SK-N-SH (cell line): Measurements from ENCODE around the gene ACER3. TPM values are rescaled to one million over a fixed set of nuclear protein-coding genes. Genes with fewer than 3 reads are reported as not detected.

Source experiments
- CTCF ChIA-PET: fragments of 300-600, 350-600 bp; formaldehyde crosslinking; extraction: SDS; loops from one replicate; lab custom pipeline; 2021; lab: Yijun Ruan, JAX
- POLR2A ChIA-PET: fragments of 350-600 bp; sonication (Branson Sonifier 250); formaldehyde crosslinking; extraction: SDS; loops from one replicate; lab custom pipeline; 2020; ENCODE audit warnings: antibody characterized with exemption, inconsistent platforms; lab: Yijun Ruan, JAX
- DNase-seq: peaks from one replicate; pipeline ENCODE4 v3.0.0; 2012
- H2AFZ ChIP-seq: fragments of 200-600 bp; sonication (generic); 2 replicates; pipeline ENCODE4 v1.8.1; 2016; ENCODE audit warnings: antibody characterized with exemption, mild to moderate bottlenecking, low read depth
- H3F3A ChIP-seq: fragments of 200-600 bp; sonication (generic); replicated peaks from 2 replicates; pipeline ENCODE3; 2016; ENCODE audit warnings: antibody characterized with exemption, mild to moderate bottlenecking; ENCODE audit not compliant: insufficient read depth
- H3K27ac ChIP-seq, 2 experiments: fragments of 200-500 bp in 1 of 2; fragments of 200-600 bp in 1 of 2; sonication (Bioruptor generic) in 1 of 2; sonication (generic), shearing (Covaris generic) in 1 of 2; 2 replicates each; pipeline versions ENCODE4 v1.5.1 to v1.6.1; 2014 to 2016; ENCODE audit warnings: low read depth in 2 of 2, inconsistent platforms in 1 of 2, low read length in 1 of 2, mild to moderate bottlenecking in 1 of 2, mixed read lengths in 1 of 2
- H3K27me3 ChIP-seq: fragments of 200-600 bp; sonication (generic), shearing (Covaris generic); 2 replicates; pipeline ENCODE4 v1.6.1; 2016; ENCODE audit warnings: mixed run types; ENCODE audit not compliant: insufficient read depth
- H3K36me3 ChIP-seq, 2 experiments: fragments of 200-500 bp in 1 of 2; fragments of 200-600 bp in 1 of 2; sonication (Bioruptor generic) in 1 of 2; sonication (generic) in 1 of 2; replicated peaks in 1 of 2; 2 replicates each; pipeline versions ENCODE3 to v1.5.1; 2014 to 2016; ENCODE audit warnings: low read length in 1 of 2, mild to moderate bottlenecking in 1 of 2; ENCODE audit not compliant: insufficient read depth in 2 of 2, control insufficient read depth in 1 of 2
- H3K4me1 ChIP-seq, 2 experiments: fragments of 200-500 bp in 1 of 2; fragments of 200-600 bp in 1 of 2; sonication (Bioruptor generic) in 1 of 2; sonication (generic), shearing (Covaris generic) in 1 of 2; 2 replicates each; pipeline versions ENCODE4 v1.5.1 to v1.6.1; 2014 to 2016; ENCODE audit warnings: low read depth in 1 of 2, low read length in 1 of 2, mixed run types in 1 of 2; ENCODE audit not compliant: insufficient read depth in 2 of 2, control insufficient read depth in 1 of 2
- H3K4me2 ChIP-seq: fragments of 200-600 bp; sonication (generic), shearing (Covaris generic); 2 replicates; pipeline ENCODE4 v1.6.1; 2017; ENCODE audit warnings: mixed run types
- H3K4me3 ChIP-seq, 2 experiments: fragments of 200-500 bp in 1 of 2; fragments of 200-600 bp in 1 of 2; sonication (Bioruptor generic) in 1 of 2; sonication (generic), shearing (Covaris generic) in 1 of 2; 2 replicates each; pipeline versions ENCODE4 v1.5.1 to v1.8.1; 2014 to 2016; ENCODE audit warnings: low read depth in 2 of 2, inconsistent platforms in 1 of 2, low read length in 1 of 2, mild to moderate bottlenecking in 1 of 2, mixed read lengths in 1 of 2, moderate library complexity in 1 of 2
- H3K79me2 ChIP-seq: fragments of 200-600 bp; sonication (generic); 2 replicates; pipeline ENCODE4 v1.8.1; 2017; ENCODE audit warnings: mild to moderate bottlenecking; ENCODE audit not compliant: insufficient read depth
- H3K9ac ChIP-seq: fragments of 200-600 bp; sonication (generic); 2 replicates; pipeline ENCODE4 v1.6.1; 2017; ENCODE audit warnings: mixed run types
- H3K9me2 ChIP-seq: fragments of 200-600 bp; sonication (generic); 2 replicates; pipeline ENCODE4 v1.6.1; 2017; ENCODE audit warnings: mixed run types
- H3K9me3 ChIP-seq: fragments of 200-600 bp; sonication (generic); 2 replicates; pipeline ENCODE4 v1.6.1; 2017; ENCODE audit warnings: mixed run types, mild to moderate bottlenecking, moderate library complexity
- H4K20me1 ChIP-seq: fragments of 200-600 bp; sonication (generic); 2 replicates; pipeline ENCODE4 v1.6.1; 2017; ENCODE audit warnings: mild to moderate bottlenecking, mixed run types; ENCODE audit not compliant: insufficient read depth
- EZH2phosphoT487 ChIP-seq: fragments of 200-600 bp; sonication (generic); IDR thresholded peaks from 2 replicates; pipeline ENCODE4 v1.6.1; 2017; ENCODE audit warnings: low read depth, mixed run types, mild to moderate bottlenecking, antibody characterized with exemption, moderate library complexity, borderline replicate concordance
- FOSL2 ChIP-seq: IDR thresholded peaks from 2 replicates; pipeline ENCODE4 v1.4.0; 2012; ENCODE audit warnings: low read depth, mild to moderate bottlenecking, moderate library complexity, borderline replicate concordance
- MAX ChIP-seq: IDR thresholded peaks from 2 replicates; pipeline ENCODE4 v1.4.0; 2012; ENCODE audit warnings: low read depth
- MEF2A ChIP-seq: IDR thresholded peaks from 2 replicates; pipeline ENCODE4 v1.4.0; 2012; ENCODE audit warnings: low read depth, borderline replicate concordance
- MXI1 ChIP-seq: IDR thresholded peaks from 2 replicates; pipeline ENCODE4 v1.6.1; 2012; ENCODE audit warnings: mild to moderate bottlenecking, low read depth, low read length, improper control_type of control experiment
- NRF1 ChIP-seq: IDR thresholded peaks from 2 replicates; pipeline ENCODE4 v1.6.1; 2012; ENCODE audit warnings: low read depth, mild to moderate bottlenecking, low read length
- PBX3 ChIP-seq: IDR thresholded peaks from 2 replicates; pipeline ENCODE4; 2012
- POLR2AphosphoS5 ChIP-seq: IDR thresholded peaks from 2 replicates; pipeline ENCODE4 v1.6.1; 2012; ENCODE audit warnings: low read depth, low read length
- REST ChIP-seq: IDR thresholded peaks from 2 replicates; pipeline ENCODE4 v1.6.1; 2012; ENCODE audit warnings: mild to moderate bottlenecking, low read depth, low read length, moderate library complexity
- RFX5 ChIP-seq: IDR thresholded peaks from 2 replicates; pipeline ENCODE4 v1.6.1; 2012; ENCODE audit warnings: mild to moderate bottlenecking, improper control_type of control experiment, low read length
- RXRA ChIP-seq: IDR thresholded peaks from 2 replicates; pipeline ENCODE4 v1.4.0; 2012; ENCODE audit warnings: low read depth, mild to moderate bottlenecking, borderline replicate concordance
- SMC3 ChIP-seq: IDR thresholded peaks from 2 replicates; pipeline ENCODE4 v1.6.1; 2012; ENCODE audit warnings: low read depth, low read length, improper control_type of control experiment
- YY1 ChIP-seq: IDR thresholded peaks from 2 replicates; pipeline ENCODE4 v1.4.0; 2012; ENCODE audit warnings: low read depth, mild to moderate bottlenecking
- WGBS: methylation state at CpG from one replicate; pipeline ENCODE4 v1.1.6; 2017; ENCODE audit warnings: low lambda C conversion rate; 5-methylcytosine and 5-hydroxymethylcytosine counted together
- polyA plus RNA-seq, 3 experiments: library from polyadenylated mRNA; depleted of rRNA; stranded (reverse); fragments of >200 nt; gene quantifications; 2 replicates each; pipeline ENCODE4 v1.2.3, GENCODE V29; 2012
- TF ChIP-seq, protein P1 (sequence below): fragments of 150-350 bp; IDR thresholded peaks from 2 replicates; pipeline ENCODE4 v1.6.1; 2017; ENCODE audit warnings: antibody characterized with exemption, low read length, low read depth, borderline replicate concordance

Gene ACER3
- polyA plus RNA-seq, 1 of the 3 experiments (the other 2 are of a cell fraction), result 5.4 TPM

GRCh38 chr11:76811259-76811658 lies 49.5 kb upstream of the ACER3 start:
- Histone ChIP-seq H3K27ac (no peak overlapping the region), H3K79me2 (no peaks in the 10 kb centered on the region), H3K4me2 (no peak overlapping the region), H3K4me1 (peaks cover 0 to 9% of the 10 kb centered on the region in 2 experiments; a peak in 1 of 4 replicates), H3K9me3 (peaks cover 14% of the 10 kb centered on the region; the same call in 1 of the 2 replicates), H4K20me1 (no peaks in the 10 kb centered on the region), H3K27me3 (no peaks in the 10 kb centered on the region), H3F3A (no peaks in the 10 kb centered on the region), H3K36me3 (no peaks in the 10 kb centered on the region), H3K4me3 (no peak overlapping the region), H3K9me2 (no peaks in the 10 kb centered on the region), H2AFZ (no peak overlapping the region), H3K9ac (no peak overlapping the region)
- 62% methylated on average over 4 of the region's 4 CpGs for WGBS
- DNase-seq, result no peak
- TF ChIP-seq PBX3 (no peak), FOSL2 (no peak), NRF1 (no peak), MXI1 (no peak), RXRA (no peak), RFX5 (no peak), MEF2A (no peak), EZH2phosphoT487 (no peak), REST (no peak), POLR2AphosphoS5 (no peak), SMC3 (no peak), YY1 (no peak), MAX (no peak)
- TF ChIP-seq, protein P1, sequence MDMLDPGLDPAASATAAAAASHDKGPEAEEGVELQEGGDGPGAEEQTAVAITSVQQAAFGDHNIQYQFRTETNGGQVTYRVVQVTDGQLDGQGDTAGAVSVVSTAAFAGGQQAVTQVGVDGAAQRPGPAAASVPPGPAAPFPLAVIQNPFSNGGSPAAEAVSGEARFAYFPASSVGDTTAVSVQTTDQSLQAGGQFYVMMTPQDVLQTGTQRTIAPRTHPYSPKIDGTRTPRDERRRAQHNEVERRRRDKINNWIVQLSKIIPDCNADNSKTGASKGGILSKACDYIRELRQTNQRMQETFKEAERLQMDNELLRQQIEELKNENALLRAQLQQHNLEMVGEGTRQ, result no peak
- CTCF ChIA-PET, result interaction anchor here (0.7 to 15.9 kb wide), 7 partner anchors 58 to 234 kb away, joined by 3 to 216 read pairs (median 3); no protein-coding TSS in a partner anchor
- POLR2A ChIA-PET, result no interaction called here
